H1 (cell line): Measurements from ENCODE around the gene ZBTB18. TPM values are rescaled to one million over a fixed set of nuclear protein-coding genes. Genes with fewer than 3 reads are reported as not detected.

ENCODE experiments used
- CTCF ChIA-PET: fragments of 300-600 bp; sonication (Branson Sonifier 250); formaldehyde crosslinking; loops from one replicate; lab custom pipeline; 2021; ENCODE audit not compliant: partially characterized antibody; lab: Charles Lee
- POLR2A ChIA-PET: fragments of 300-600 bp; sonication (Branson Sonifier 250); formaldehyde crosslinking; loops from one replicate; lab custom pipeline; 2021; ENCODE audit warnings: inconsistent platforms; ENCODE audit not compliant: partially characterized antibody; lab: Charles Lee
- DNase-seq, 2 experiments: peaks; one replicate each; pipeline versions ENCODE4 v3.0.0 to v3.0.0-alpha.2; 2010 to 2022; ENCODE audit warnings: low spot score in 2 of 2, low read depth in 1 of 2, mixed read lengths in 1 of 2
- FAIRE-seq: peaks from 2 replicates; lab custom pipeline; 2011; peaks lifted over from hg19 to GRCh38; lab: Jason Lieb, UNC
- H2AFZ ChIP-seq: 2 replicates; pipeline ENCODE4 v1.8.1; 2012; ENCODE audit warnings: low read length, inconsistent platforms
- H2AK5ac ChIP-seq: 2 replicates; pipeline ENCODE4 v1.6.1; 2013; ENCODE audit warnings: low read depth, low read length
- H2BK120ac ChIP-seq: replicated peaks from 2 replicates; pipeline ENCODE3; 2013; ENCODE audit warnings: low read depth, low read length, inconsistent platforms
- H2BK12ac ChIP-seq: 2 replicates; pipeline ENCODE4 v1.6.1; 2013; ENCODE audit warnings: low read depth, low read length
- H2BK15ac ChIP-seq: 2 replicates; pipeline ENCODE4 v1.6.1; 2013; ENCODE audit warnings: low read length
- H2BK20ac ChIP-seq: 2 replicates; pipeline ENCODE4 v1.6.1; 2013; ENCODE audit warnings: low read length
- H2BK5ac ChIP-seq: 2 replicates; pipeline ENCODE4 v1.6.1; 2013; ENCODE audit warnings: low read depth, low read length
- H3K14ac ChIP-seq: 2 replicates; pipeline ENCODE4 v1.6.1; 2013; ENCODE audit warnings: inconsistent platforms; ENCODE audit not compliant: insufficient read length
- H3K18ac ChIP-seq: 2 replicates; pipeline ENCODE4 v1.6.1; 2013; ENCODE audit warnings: low read length; ENCODE audit errors: extremely low read depth
- H3K23ac ChIP-seq: 2 replicates; pipeline ENCODE4 v1.6.1; 2013; ENCODE audit warnings: inconsistent platforms; ENCODE audit not compliant: insufficient read length
- H3K23me2 ChIP-seq: 2 replicates; pipeline ENCODE4 v1.6.1; 2013; ENCODE audit warnings: low read depth, low read length
- H3K27ac ChIP-seq: 2 replicates; pipeline ENCODE4 v1.6.1; 2011; ENCODE audit warnings: low read depth, low read length, inconsistent platforms
- H3K27me3 ChIP-seq, 4 experiments: replicated peaks in 1 of 4; 1 replicate in 1 of 4; 2 replicates in 3 of 4; pipeline versions ENCODE4 v1.6.1 to v1.8.1; 2011 to 2013; ENCODE audit warnings: low read length in 3 of 4, mild to moderate bottlenecking in 3 of 4, inconsistent platforms in 2 of 4, mixed read lengths in 2 of 4, moderate library complexity in 1 of 4; ENCODE audit not compliant: control insufficient read depth in 3 of 4, insufficient read depth in 3 of 4; ENCODE audit errors: extremely low read depth in 1 of 4
- H3K36me3 ChIP-seq, 4 experiments: 2 replicates each; pipeline versions ENCODE4 v1.6.1 to v1.8.1; 2011 to 2013; ENCODE audit warnings: mild to moderate bottlenecking in 4 of 4, low read length in 3 of 4, moderate library complexity in 2 of 4, control low read depth in 1 of 4, inconsistent platforms in 1 of 4; ENCODE audit not compliant: insufficient read depth in 4 of 4, control insufficient read depth in 2 of 4
- H3K4ac ChIP-seq: replicated peaks from 2 replicates; pipeline ENCODE3; 2013; ENCODE audit warnings: low read length, low read depth, mixed read lengths, inconsistent platforms; ENCODE audit not compliant: insufficient read length
- H3K4me1 ChIP-seq, 4 experiments: replicated peaks in 1 of 4; 1 replicate in 1 of 4; 2 replicates in 3 of 4; pipeline versions ENCODE4 v1.6.1 to v1.8.1; 2011 to 2013; ENCODE audit warnings: low read length in 3 of 4, inconsistent platforms in 2 of 4, mixed read lengths in 1 of 4; ENCODE audit not compliant: insufficient read depth in 4 of 4, control insufficient read depth in 3 of 4
- H3K4me2 ChIP-seq, 2 experiments: 2 replicates each; pipeline versions ENCODE4 v1.6.1 to v1.8.1; 2011 to 2013; ENCODE audit warnings: low read depth in 2 of 2, low read length in 2 of 2, control low read depth in 1 of 2, inconsistent platforms in 1 of 2, mild to moderate bottlenecking in 1 of 2; ENCODE audit not compliant: insufficient read depth in 1 of 2
- H3K4me3 ChIP-seq, 4 experiments: fragments of 200-600, 300-600 bp in 1 of 4; sonication (generic), shearing (Covaris generic), sonication (Bioruptor Twin) in 1 of 4; 2 replicates each; pipeline versions ENCODE4 v1.5.1 to v1.8.1; 2011 to 2016; ENCODE audit warnings: low read length in 4 of 4, low read depth in 3 of 4, control low read depth in 2 of 4, inconsistent platforms in 2 of 4, mild to moderate bottlenecking in 2 of 4, mixed read lengths in 1 of 4, moderate library complexity in 1 of 4; ENCODE audit not compliant: insufficient read depth in 2 of 4; ENCODE audit errors: extremely low read depth in 1 of 4
- H3K56ac ChIP-seq: replicated peaks from 2 replicates; pipeline ENCODE3; 2013; ENCODE audit warnings: low read depth, mild to moderate bottlenecking, mixed read lengths, low read length, inconsistent platforms; ENCODE audit not compliant: insufficient read length
- H3K79me1 ChIP-seq: 2 replicates; pipeline ENCODE4 v1.6.1; 2013; ENCODE audit warnings: low read depth, low read length, control low read depth
- H3K79me2 ChIP-seq, 2 experiments: 2 replicates each; pipeline versions ENCODE4 v1.6.1 to v1.8.1; 2012 to 2013; ENCODE audit warnings: low read length in 2 of 2, mild to moderate bottlenecking in 2 of 2, inconsistent platforms in 1 of 2; ENCODE audit not compliant: insufficient read depth in 2 of 2, control insufficient read depth in 1 of 2
- H3K9ac ChIP-seq, 4 experiments: replicated peaks in 1 of 4; 1 replicate in 1 of 4; 2 replicates in 3 of 4; pipeline versions ENCODE4 v1.6.1 to v1.8.1; 2011 to 2013; ENCODE audit warnings: low read depth in 3 of 4, low read length in 3 of 4, control low read depth in 2 of 4, mild to moderate bottlenecking in 2 of 4, moderate library complexity in 2 of 4, inconsistent platforms in 1 of 4; ENCODE audit errors: extremely low read depth in 1 of 4
- H3K9me3 ChIP-seq, 2 experiments: 2 replicates each; pipeline versions ENCODE4 v1.6.1 to v1.8.1; 2012 to 2013; ENCODE audit warnings: mild to moderate bottlenecking in 2 of 2, moderate library complexity in 2 of 2, control low read depth in 1 of 2, inconsistent platforms in 1 of 2, low read depth in 1 of 2, low read length in 1 of 2, mixed read lengths in 1 of 2; ENCODE audit not compliant: insufficient read depth in 2 of 2
- H4K20me1 ChIP-seq, 2 experiments: replicated peaks in 1 of 2; 2 replicates each; pipeline versions ENCODE3 to v1.8.1; 2011 to 2013; ENCODE audit warnings: inconsistent platforms in 2 of 2, low read length in 2 of 2, mild to moderate bottlenecking in 1 of 2; ENCODE audit not compliant: insufficient read depth in 2 of 2, control insufficient read depth in 1 of 2
- H4K5ac ChIP-seq: 2 replicates; pipeline ENCODE4 v1.6.1; 2013; ENCODE audit warnings: low read length, low read depth, mixed read lengths, inconsistent platforms; ENCODE audit not compliant: insufficient read length
- H4K8ac ChIP-seq: 2 replicates; pipeline ENCODE4 v1.8.0; 2013; ENCODE audit warnings: mild to moderate bottlenecking, moderate library complexity, low read length, inconsistent platforms; ENCODE audit not compliant: insufficient read depth; ENCODE audit errors: extremely low read depth
- H4K91ac ChIP-seq: replicated peaks from 2 replicates; pipeline ENCODE3; 2013; ENCODE audit warnings: low read length, mixed read lengths, inconsistent platforms; ENCODE audit not compliant: insufficient read length
- ASH2L ChIP-seq: fragments of 200-600, 300-600 bp; sonication (generic); IDR thresholded peaks from one replicate; pipeline ENCODE4 v1.7.1; 2017; ENCODE audit warnings: low read length
- CTCF ChIP-seq, 3 experiments: IDR thresholded peaks; 1 replicate in 2 of 3; 2 replicates in 1 of 3; pipeline versions ENCODE4 v1.5.1 to v1.6.1; 2011; ENCODE audit warnings: low read length in 3 of 3, mild to moderate bottlenecking in 3 of 3, inconsistent platforms in 2 of 3, low read depth in 1 of 3, moderate library complexity in 1 of 3; ENCODE audit not compliant: insufficient read depth in 1 of 3; ENCODE audit errors: control extremely low read depth in 1 of 3
- EGR1 ChIP-seq: IDR thresholded peaks from 2 replicates; pipeline ENCODE4 v1.6.1; 2011; ENCODE audit warnings: low read depth, low read length, borderline replicate concordance
- GTF2F1 ChIP-seq: IDR thresholded peaks from 2 replicates; pipeline ENCODE4 v1.6.1; 2012; ENCODE audit warnings: low read depth, low read length, improper control_type of control experiment, borderline replicate concordance
- POLR2A ChIP-seq, 2 experiments: IDR thresholded peaks; 1 replicate in 1 of 2; 2 replicates in 1 of 2; pipeline ENCODE4 v1.6.1; 2011; ENCODE audit warnings: low read depth in 2 of 2, low read length in 2 of 2, mild to moderate bottlenecking in 2 of 2; ENCODE audit errors: control extremely low read depth in 1 of 2
- RAD21 ChIP-seq, 2 experiments: IDR thresholded peaks in 1 of 2; conservative IDR thresholded peaks in 1 of 2; 2 replicates each; pipeline ENCODE4 v1.6.1; 2011; ENCODE audit warnings: low read depth in 2 of 2, low read length in 2 of 2, improper control_type of control experiment in 1 of 2, inconsistent platforms in 1 of 2, mild to moderate bottlenecking in 1 of 2, moderate library complexity in 1 of 2
- RXRA ChIP-seq: IDR thresholded peaks from 2 replicates; pipeline ENCODE4 v1.6.1; 2011; ENCODE audit warnings: low read depth, mild to moderate bottlenecking, low read length, moderate library complexity; ENCODE audit not compliant: insufficient read depth
- SIX5 ChIP-seq: IDR thresholded peaks from 2 replicates; pipeline ENCODE4 v1.6.1; 2011; ENCODE audit warnings: mild to moderate bottlenecking, low read depth, low read length
- SP1 ChIP-seq: IDR thresholded peaks from 2 replicates; pipeline ENCODE4 v1.6.1; 2011; ENCODE audit warnings: low read depth, low read length
- SP2 ChIP-seq: IDR thresholded peaks from 2 replicates; pipeline ENCODE4 v1.6.1; 2012; ENCODE audit warnings: mild to moderate bottlenecking, low read length, inconsistent platforms
- TAF1 ChIP-seq: IDR thresholded peaks from 2 replicates; pipeline ENCODE4 v1.6.1; 2011; ENCODE audit warnings: mild to moderate bottlenecking, low read depth, low read length
- WGBS, 2 experiments: shearing (Covaris generic) in 1 of 2; methylation state at CpG; one replicate each; pipeline versions ENCODE4 v1.1.6 to v1.1.7; 2013 to 2015; ENCODE audit warnings: low lambda C conversion rate in 2 of 2, mixed read lengths in 2 of 2, inconsistent platforms in 1 of 2, low coverage in 1 of 2, missing lambda C conversion rate in 1 of 2; ENCODE audit not compliant: insufficient replicate concordance in 2 of 2, insufficient coverage in 1 of 2, insufficient read length in 1 of 2; ENCODE audit errors: extremely low coverage in 1 of 2, missing lambda C conversion rate in 1 of 2; 5-methylcytosine and 5-hydroxymethylcytosine counted together
- polyA plus RNA-seq, 7 experiments: library from polyadenylated mRNA; depleted of rRNA in 3 of 7; stranded (reverse) in 5 of 7; unstranded in 2 of 7; fragments of >200 nt in 5 of 7; fragments of 200-250 nt in 2 of 7; gene quantifications; 1 replicate in 5 of 7; 2 replicates in 1 of 7; 4 replicates in 1 of 7; pipeline versions ENCODE4 v1.2.1 to v1.2.3, GENCODE V29; 2011 to 2013; ENCODE audit warnings: missing spikeins in 2 of 7, mixed read lengths in 2 of 7
- total RNA-seq: library from RNA; stranded (reverse); fragmentation: NEBNext Ultra II Directional; extraction: Animal tissue kit (Norgen Biotek cat#: 25700); gene quantifications from 2 replicates; pipeline ENCODE4 v1.2.1, GENCODE V29; 2021

The ZBTB18 gene
- total and polyA plus RNA-seq, 2 of the 8 experiments (the other 6 are each of a cell fraction or from before 2014, with no cell fraction given): 8.5 to 14.4 TPM

GRCh38 chr1:244100704-244101453, 49.8 kb downstream of the ZBTB18 start:
- ChIA-PET CTCF (interaction anchor here (0.5 to 1.1 kb wide), 4 partner anchors 11 to 251 kb away, joined by 3 to 6 read pairs (median 4); no protein-coding TSS in a partner anchor), POLR2A (no interaction called here)
- Histone ChIP-seq H3K79me2 (no peaks in the 10 kb centered on the region), H3K23ac (no peak overlapping the region), H4K91ac (no peak overlapping the region), H3K36me3 (no peaks in the 10 kb centered on the region), H3K4ac (no peak overlapping the region), H2BK15ac (no peak overlapping the region), H2AFZ (no peak overlapping the region), H3K9me3 (no peaks in the 10 kb centered on the region), H3K27me3 (no peaks in the 10 kb centered on the region), H2AK5ac (no peak overlapping the region), H3K9ac (no peak overlapping the region), H3K79me1 (no peaks in the 10 kb centered on the region), H3K4me2 (no peak overlapping the region), H2BK20ac (no peak overlapping the region), H4K20me1 (no peaks in the 10 kb centered on the region), H3K4me1 (no peaks in the 10 kb centered on the region), H3K4me3 (no peak overlapping the region), H4K5ac (no peak overlapping the region), H2BK5ac (no peak overlapping the region), H4K8ac (no peak overlapping the region), H2BK120ac (no peak overlapping the region), H3K27ac (no peak overlapping the region), H3K14ac (no peak overlapping the region), H3K23me2 (no peaks in the 10 kb centered on the region), H3K56ac (no peak overlapping the region), H3K18ac (no peak overlapping the region), H2BK12ac (no peak overlapping the region)
- no peak for DNase-seq
- FAIRE-seq: no peak
- 85% methylated on average over 18 of the region's 18 CpGs; no CpG with 5 or more reads in 1 of the 2 experiments for WGBS, 2 experiments
- no peak for TF ChIP-seq RAD21 (IDR thresholded peaks at IDR 0.05 in 1 of 2, conservative IDR thresholded peaks at IDR 0.05 in 1 of 2; ENCODE audit: low read depth in 2 of 2, low read length in 2 of 2)
- TF ChIP-seq SP1: no peak
- TF ChIP-seq EGR1: no peak
- TF ChIP-seq SP2: no peak
- no peak for TF ChIP-seq ASH2L
- no peak for TF ChIP-seq SIX5
- TF ChIP-seq GTF2F1: no peak
- no peak for TF ChIP-seq TAF1
- no peak for TF ChIP-seq RXRA
- TF ChIP-seq CTCF (IDR thresholded peaks at IDR 0.05; ENCODE audit: control extremely low read depth in 1 of 3, insufficient read depth in 1 of 3, low read depth in 1 of 3, low read length in 3 of 3): no peak
- no peak for TF ChIP-seq POLR2A (IDR thresholded peaks at IDR 0.05; ENCODE audit: control extremely low read depth in 1 of 2, low read depth in 2 of 2, low read length in 2 of 2)
